OCI-LY7 (cell line): ENCODE measurements around the gene SCGB2B2.

Experiments used
- CTCF ChIP-seq: fragments of 200-600 bp; sonication (generic); conservative IDR thresholded peaks from 2 replicates; pipeline ENCODE4 v1.5.1; 2014; ENCODE audit warnings: mild to moderate bottlenecking, antibody characterized with exemption, low read length, moderate library complexity, mixed read lengths
- EZH2phosphoT487 ChIP-seq: fragments of 200-600 bp; sonication (generic); IDR thresholded peaks from 2 replicates; pipeline ENCODE4 v1.6.1; 2018; ENCODE audit warnings: low read depth, borderline replicate concordance, mild to moderate bottlenecking, mixed run types, antibody characterized with exemption, low read length, moderate library complexity, mixed read lengths

DNA sequence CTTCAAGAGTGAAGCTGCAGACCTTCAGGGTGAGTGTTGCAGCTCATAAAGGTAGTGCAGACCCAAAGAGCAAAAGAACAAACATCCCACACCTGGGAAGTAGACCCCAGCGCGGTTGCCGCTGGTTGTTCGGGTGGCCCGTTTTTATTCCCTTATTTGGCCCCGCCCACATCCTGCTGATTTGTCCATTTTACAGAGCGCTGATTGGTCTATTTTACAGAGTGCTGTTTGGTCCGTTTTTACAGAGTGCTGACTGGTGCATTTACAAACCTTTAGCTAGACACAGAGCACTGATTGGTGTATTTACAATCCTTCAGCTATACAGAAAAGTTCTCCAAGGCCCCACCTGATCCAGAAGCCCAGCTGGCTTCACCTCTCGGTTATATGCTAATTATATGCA, 1.0 kb downstream of the SCGB2B2 start:
- TF ChIP-seq CTCF (no peak), EZH2phosphoT487 (no peak)
